ENCODE data around the gene GCNT2.
"Not testable (repeated sequence)": the region's sequence is repeated elsewhere in the genome, so short reads cannot be mapped to it uniquely, and the experiment has no call there.

GCNT2 gene

GRCh38 chr6:10550764-10551163, 29.6 kb downstream of the GCNT2 start:
- DNase-seq = no peak

- DNase-seq = no peak
Observed at GRCh38 chr6:10552270-10552810, 31.2 kb downstream of the GCNT2 start.

GRCh38 chr6:10553871-10554270, 32.7 kb downstream of the GCNT2 start:
- DNase-seq = no peak

- DNase-seq = no peak
Observed at GRCh38 chr6:10554826-10555225, 33.7 kb downstream of the GCNT2 start.

- DNase-seq = peak; percentile 89
Observed at GRCh38 chr6:10555625-10556309, 34.6 kb downstream of the GCNT2 start.

- DNase-seq = peak; percentile 52
Observed at GRCh38 chr6:10556589-10556988, 35.4 kb downstream of the GCNT2 start.

- DNase-seq = peak; percentile 52
Observed at GRCh38 chr6:10556992-10557391, 35.8 kb downstream of the GCNT2 start.

- DNase-seq = peak; percentile 36
Observed at GRCh38 chr6:10557913-10558312, 36.8 kb downstream of the GCNT2 start.

- DNase-seq = peak; percentile 90
Observed at GRCh38 chr6:10558565-10558964, 37.4 kb downstream of the GCNT2 start.

- no peak for DNase-seq
Observed at GRCh38 chr6:10559522-10560152, 38.5 kb downstream of the GCNT2 start.

GRCh38 chr6:10561611-10562199, 40.6 kb downstream of the GCNT2 start:
- no peak for DNase-seq

- DNase-seq = no peak
Observed at GRCh38 chr6:10564975-10565673, 44.0 kb downstream of the GCNT2 start.

- no peak for DNase-seq
Observed at GRCh38 chr6:10565913-10566312, 44.8 kb downstream of the GCNT2 start.

GRCh38 chr6:10567256-10568026, 46.3 kb downstream of the GCNT2 start:
- no peak for DNase-seq

GRCh38 chr6:10569392-10570127, 48.4 kb downstream of the GCNT2 start:
- no peak for DNase-seq

GRCh38 chr6:10575519-10575918, 54.4 kb downstream of the GCNT2 start:
- DNase-seq = not testable (repeated sequence)

GRCh38 chr6:10576226-10576625, 55.1 kb downstream of the GCNT2 start:
- no peak for DNase-seq

- DNase-seq = no peak
Observed at GRCh38 chr6:10577112-10577511, 56.0 kb downstream of the GCNT2 start.

- no peak for DNase-seq
Observed at GRCh38 chr6:10578723-10579122, 57.6 kb downstream of the GCNT2 start.

- no peak for DNase-seq
Observed at GRCh38 chr6:10579803-10580202, 58.7 kb downstream of the GCNT2 start.

- DNase-seq = no peak
Observed at GRCh38 chr6:10580570-10580969, 59.4 kb downstream of the GCNT2 start.

- DNase-seq = peak; percentile 14
Observed at GRCh38 chr6:10581402-10581801, 60.3 kb downstream of the GCNT2 start.

Data from NCI-H1105 treated with DMSO at 0.1 percent for 48 hours (cell line).